Neutrophil (primary cell): Measurements from ENCODE around the gene NUP58.

Experiments
- H3K27ac ChIP-seq: fragments of 200-600 bp; sonication (generic); 2 replicates; pipeline ENCODE4 v1.5.1; 2016; ENCODE audit warnings: mild to moderate bottlenecking, moderate library complexity
- H3K27me3 ChIP-seq: fragments of 200-600 bp; sonication (generic); 2 replicates; pipeline ENCODE4 v1.6.0; 2016; ENCODE audit warnings: mild to moderate bottlenecking
- H3K36me3 ChIP-seq: fragments of 200-600 bp; sonication (generic); 2 replicates; pipeline ENCODE4 v1.5.1; 2017
- H3K4me1 ChIP-seq, 2 experiments: fragments of 200-600 bp in 1 of 2; sonication (generic) in 1 of 2; 1 replicate in 1 of 2; 2 replicates in 1 of 2; pipeline versions ENCODE4 v1.5.1 to v1.6.1; 2013 to 2016; ENCODE audit warnings: low read depth in 1 of 2, low read length in 1 of 2, mild to moderate bottlenecking in 1 of 2, moderate library complexity in 1 of 2; ENCODE audit not compliant: control insufficient read depth in 1 of 2, insufficient read depth in 1 of 2
- H3K4me3 ChIP-seq, 2 experiments: fragments of 200-600 bp in 1 of 2; sonication (generic) in 1 of 2; 1 replicate in 1 of 2; 2 replicates in 1 of 2; pipeline ENCODE4 v1.5.1; 2013 to 2016; ENCODE audit warnings: low read depth in 1 of 2, low read length in 1 of 2, mild to moderate bottlenecking in 1 of 2, moderate library complexity in 1 of 2
- H3K9me3 ChIP-seq: fragments of 200-600 bp; sonication (generic); 2 replicates; pipeline ENCODE4 v1.5.1; 2016
- CTCF ChIP-seq: fragments of 200-600 bp; sonication (generic); IDR thresholded peaks from 2 replicates; pipeline ENCODE4 v1.5.1; 2016; ENCODE audit warnings: antibody characterized with exemption

The NUP58 gene

GRCh38 chr13:25281193-25281934 lies 20.1 kb upstream of the NUP58 start:
- H3K9me3 ChIP-seq: no peaks in the 10 kb centered on the region
- peak overlapping the region; percentile 50 for H3K27ac ChIP-seq
- H3K4me3 ChIP-seq: no peak overlapping the region
- no peaks in the 10 kb centered on the region for H3K27me3 ChIP-seq
- H3K36me3 ChIP-seq: peaks cover 4% of the 10 kb centered on the region
- TF ChIP-seq CTCF: no peak
- H3K4me1 ChIP-seq: peaks cover 23 to 28% of the 10 kb centered on the region in 2 experiments

GRCh38 chr13:25281935-25282332 lies 19.5 kb upstream of the NUP58 start:
- H3K9me3 ChIP-seq: no peaks in the 10 kb centered on the region
- no peak overlapping the region for H3K4me3 ChIP-seq
- H3K27me3 ChIP-seq: no peaks in the 10 kb centered on the region
- peak overlapping the region; percentile 50 for H3K27ac ChIP-seq
- TF ChIP-seq CTCF: no peak
- peaks cover 25 to 28% of the 10 kb centered on the region in 2 experiments for H3K4me1 ChIP-seq
- H3K36me3 ChIP-seq: peaks cover 4% of the 10 kb centered on the region

DNA sequence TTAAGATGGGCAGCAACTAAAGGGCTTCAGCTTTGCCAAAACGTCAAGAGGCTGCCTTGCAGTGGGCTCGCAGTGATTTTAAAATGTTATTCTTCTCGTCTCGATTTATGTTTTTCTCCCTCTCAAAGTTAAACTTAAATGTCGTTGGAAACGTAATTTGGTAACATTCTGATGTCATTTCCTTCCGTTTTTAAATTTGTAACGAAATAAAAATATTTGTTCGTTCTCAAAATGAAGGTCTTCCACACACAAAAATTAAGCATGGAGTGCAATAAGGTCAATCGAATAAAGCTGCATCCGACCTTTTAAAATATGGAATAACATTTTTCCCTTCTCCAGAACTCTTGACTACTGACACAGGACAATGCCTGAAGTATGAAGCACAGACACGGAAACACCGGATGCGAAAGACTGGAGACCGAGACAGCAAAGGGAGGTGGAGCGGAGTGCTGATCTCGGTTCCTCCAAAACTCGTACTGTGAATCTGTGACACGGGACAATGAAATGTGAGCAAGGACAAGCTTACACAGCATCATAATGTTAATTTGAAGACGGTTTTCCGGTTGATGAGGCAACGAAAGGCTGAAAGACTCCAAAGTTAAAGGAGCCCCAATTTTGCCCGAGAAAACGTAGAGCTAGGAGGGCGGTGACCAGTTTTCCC lies 15.0 kb upstream of the NUP58 start:
- H3K36me3 ChIP-seq: peaks cover 4% of the 10 kb centered on the region
- peaks cover 35% of the 10 kb centered on the region for H3K27me3 ChIP-seq
- H3K9me3 ChIP-seq: no peaks in the 10 kb centered on the region
- H3K27ac ChIP-seq: peak overlapping the region; percentile 96
- H3K4me1 ChIP-seq: peaks cover 21 to 30% of the 10 kb centered on the region in 2 experiments
- TF ChIP-seq CTCF: no peak
- peak overlapping the region; percentile 87 to 97 for H3K4me3 ChIP-seq

DNA sequence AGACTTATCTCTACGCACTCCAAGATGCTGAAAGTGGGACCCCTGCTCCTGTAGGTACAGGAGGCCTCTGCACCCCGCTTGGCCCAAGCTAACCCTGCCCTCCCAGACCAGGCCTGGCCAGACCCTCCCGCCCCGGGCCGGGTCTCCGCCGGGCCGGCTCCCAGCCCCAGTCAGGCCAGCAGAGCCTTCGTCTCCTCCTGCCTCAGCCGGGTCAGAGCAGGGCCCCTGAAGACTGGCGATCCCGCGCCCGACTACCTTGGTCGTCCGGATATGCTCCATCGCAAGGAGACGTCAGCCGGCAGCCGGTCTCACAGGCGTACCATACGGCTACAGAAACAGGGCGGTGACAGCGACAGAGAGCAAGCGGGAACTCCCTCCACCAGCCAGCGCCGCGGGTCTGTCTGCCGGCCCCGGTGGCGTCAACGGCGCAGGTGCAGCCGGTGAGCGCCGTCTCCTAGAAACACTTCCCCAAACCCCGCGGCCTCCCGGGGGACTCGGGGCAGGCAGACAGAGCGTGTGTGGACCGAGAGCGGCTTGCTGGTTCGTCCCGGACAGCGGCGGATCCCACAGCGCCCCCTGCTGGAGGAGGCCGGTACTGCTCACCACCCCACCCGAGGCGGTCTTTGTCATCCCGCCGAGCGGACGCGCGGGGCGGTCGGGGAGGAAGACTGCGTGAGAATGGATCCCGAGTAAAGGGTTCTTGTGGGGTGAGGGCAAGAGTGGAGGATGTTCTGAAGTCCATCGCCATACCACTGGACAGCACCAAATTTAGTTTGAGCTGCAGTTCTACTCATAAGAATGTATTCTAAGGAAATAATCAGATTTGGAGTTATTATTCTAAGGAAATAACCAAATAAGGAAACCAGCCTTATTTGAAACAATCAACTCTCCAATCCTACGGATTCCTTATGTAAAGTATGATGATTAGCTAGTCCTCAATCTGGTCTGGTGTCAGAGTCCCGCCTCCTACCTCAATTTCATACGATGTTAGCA lies 14.2 kb upstream of the NUP58 start, which contains the start of gene MTMR6:
Gene MTMR6, minus strand, starts transcription at position 520 of the 993 bp plus-strand sequence. Its CDS starts 241 bp downstream, at position 279.
- H3K4me3 ChIP-seq: peak within 1 kb of the TSS; percentile 87 to 97

More for the DNA sequence above, 14.2 kb upstream of the NUP58 start, which contains the start of gene MTMR6:
- TF ChIP-seq CTCF: peak; percentile 99
- H3K27ac ChIP-seq: peak within 1 kb of the TSS; percentile 96
- peaks cover 43% of the 10 kb centered on the region for H3K27me3 ChIP-seq
- H3K4me1 ChIP-seq: peaks cover 21 to 30% of the 10 kb centered on the region in 2 experiments
- no peaks in the 10 kb centered on the region for H3K9me3 ChIP-seq
- peaks cover 4% of the 10 kb centered on the region for H3K36me3 ChIP-seq
